GM19452 (cell line): Measurements from ENCODE around the gene MAPK8IP2.
A peak's percentile ranks its signal among the peaks of the same experiment; 100 is the strongest.

Source experiments
- ATAC-seq: cut with Tn5 transposase; IDR thresholded peaks from one replicate; pipeline ENCODE4 v1.9.1; 2021; ENCODE audit not compliant: unreplicated experiment

The MAPK8IP2 gene

DNA sequence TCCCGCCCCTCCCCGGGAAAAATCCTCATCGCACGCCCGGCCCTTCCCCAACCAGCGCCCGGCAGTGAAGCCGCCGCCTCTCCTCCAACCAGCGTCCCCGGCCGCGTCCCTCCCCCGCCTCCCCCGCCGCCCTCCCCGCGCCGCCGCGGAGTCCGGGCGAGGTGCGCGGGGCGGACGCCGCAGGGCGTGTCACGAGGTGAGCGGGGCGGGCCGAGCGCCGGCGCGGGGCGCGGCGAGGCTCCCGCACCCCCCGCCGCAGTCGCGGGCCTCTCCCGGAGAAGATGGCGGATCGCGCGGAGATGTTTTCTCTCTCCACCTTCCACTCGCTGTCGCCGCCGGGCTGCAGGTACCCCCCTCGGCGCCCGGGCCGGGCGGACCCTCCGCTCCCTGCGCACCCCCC lies at the start of gene MAPK8IP2:
Gene MAPK8IP2, plus strand, starts transcription at position 256 of the 400 bp plus-strand sequence. Its CDS starts 26 bp downstream, at position 282.
- no peak for ATAC-seq

DNA sequence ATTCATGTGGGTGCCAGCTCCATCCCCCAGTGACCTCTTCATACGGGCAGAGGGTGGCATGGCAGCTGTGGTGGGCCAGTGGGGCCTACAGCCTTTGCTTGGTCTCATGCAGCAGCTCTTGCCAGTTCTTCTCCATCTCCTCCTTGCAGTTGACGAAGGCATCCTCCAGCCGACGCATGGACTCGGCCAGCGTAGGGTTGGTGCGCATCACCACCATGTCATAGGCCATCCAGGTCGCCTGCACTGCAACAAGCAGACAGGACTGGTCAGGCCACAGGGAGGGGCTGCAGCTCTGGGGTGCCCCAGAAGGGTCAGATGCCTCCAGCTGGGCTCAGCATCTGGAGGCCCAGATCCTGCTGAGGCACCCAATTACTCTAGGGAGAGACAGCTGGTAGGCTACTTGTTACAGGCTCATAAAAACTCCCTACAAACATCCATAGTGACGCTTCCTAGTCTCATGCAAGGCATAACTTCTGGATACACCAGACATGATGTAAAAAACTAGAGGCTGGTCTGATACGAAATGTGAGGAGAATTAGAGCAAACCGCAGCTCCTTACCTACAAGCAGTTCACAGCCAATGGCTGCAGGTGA lies 49.3 kb upstream of the MAPK8IP2 start:
- ATAC-seq, result no peak

DNA sequence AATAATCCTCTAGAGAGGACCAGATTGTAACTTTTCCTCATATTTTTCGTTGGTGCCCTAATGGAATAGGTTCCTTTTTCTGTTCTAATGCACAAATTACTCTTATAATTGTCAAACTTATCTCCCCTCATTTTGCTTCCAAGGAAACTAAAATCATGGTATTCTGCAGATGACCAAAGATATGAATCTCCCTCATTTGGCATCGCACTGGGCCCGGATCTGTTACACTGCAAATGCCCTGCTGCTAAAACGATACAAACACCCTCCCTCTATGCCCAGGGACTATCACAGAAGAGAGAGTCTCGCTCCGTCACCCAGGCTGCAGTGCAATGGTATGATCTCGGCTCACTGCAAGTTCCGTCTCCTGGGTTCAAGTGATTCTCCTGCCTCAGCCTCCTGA lies 47.3 kb upstream of the MAPK8IP2 start:
- no peak for ATAC-seq

DNA sequence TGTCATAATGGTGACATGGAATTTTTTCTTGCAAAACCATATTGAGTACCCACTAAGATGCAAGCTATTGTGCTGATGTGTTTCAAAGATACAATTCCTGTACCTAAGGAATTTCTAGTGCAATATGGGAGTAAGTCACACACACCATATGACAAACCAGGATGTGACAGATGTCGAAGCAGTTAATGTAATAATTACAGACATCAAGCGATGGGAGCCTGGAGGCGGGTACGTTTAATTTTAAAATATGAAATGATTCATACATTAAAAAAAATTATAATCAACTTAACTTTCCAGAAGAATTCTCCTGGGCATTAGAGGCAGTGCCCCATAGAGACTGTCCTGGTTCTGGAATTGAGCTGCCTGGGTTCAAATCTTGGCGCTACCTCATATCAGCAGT lies 43.9 kb upstream of the MAPK8IP2 start:
- no peak for ATAC-seq

DNA sequence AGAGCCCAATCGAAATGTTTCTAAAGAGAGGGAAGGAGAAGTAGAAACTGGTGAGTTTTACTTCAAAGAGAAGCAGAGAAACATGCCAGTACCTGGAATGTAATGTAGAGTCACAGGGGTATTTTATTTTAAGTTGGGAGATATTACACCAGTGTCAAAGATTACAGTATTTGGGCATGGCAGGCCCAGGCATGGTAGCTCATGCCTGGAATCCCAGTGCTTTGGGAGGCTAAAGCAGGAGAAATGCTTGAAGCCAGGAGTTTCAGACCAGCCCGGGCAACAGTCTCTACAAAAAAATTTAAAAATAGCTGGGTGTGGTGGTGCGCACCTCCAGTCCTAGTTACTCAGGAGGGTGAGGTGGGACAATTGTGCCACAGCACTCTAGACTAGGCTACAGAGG lies 40.6 kb upstream of the MAPK8IP2 start:
- ATAC-seq, result no peak

DNA sequence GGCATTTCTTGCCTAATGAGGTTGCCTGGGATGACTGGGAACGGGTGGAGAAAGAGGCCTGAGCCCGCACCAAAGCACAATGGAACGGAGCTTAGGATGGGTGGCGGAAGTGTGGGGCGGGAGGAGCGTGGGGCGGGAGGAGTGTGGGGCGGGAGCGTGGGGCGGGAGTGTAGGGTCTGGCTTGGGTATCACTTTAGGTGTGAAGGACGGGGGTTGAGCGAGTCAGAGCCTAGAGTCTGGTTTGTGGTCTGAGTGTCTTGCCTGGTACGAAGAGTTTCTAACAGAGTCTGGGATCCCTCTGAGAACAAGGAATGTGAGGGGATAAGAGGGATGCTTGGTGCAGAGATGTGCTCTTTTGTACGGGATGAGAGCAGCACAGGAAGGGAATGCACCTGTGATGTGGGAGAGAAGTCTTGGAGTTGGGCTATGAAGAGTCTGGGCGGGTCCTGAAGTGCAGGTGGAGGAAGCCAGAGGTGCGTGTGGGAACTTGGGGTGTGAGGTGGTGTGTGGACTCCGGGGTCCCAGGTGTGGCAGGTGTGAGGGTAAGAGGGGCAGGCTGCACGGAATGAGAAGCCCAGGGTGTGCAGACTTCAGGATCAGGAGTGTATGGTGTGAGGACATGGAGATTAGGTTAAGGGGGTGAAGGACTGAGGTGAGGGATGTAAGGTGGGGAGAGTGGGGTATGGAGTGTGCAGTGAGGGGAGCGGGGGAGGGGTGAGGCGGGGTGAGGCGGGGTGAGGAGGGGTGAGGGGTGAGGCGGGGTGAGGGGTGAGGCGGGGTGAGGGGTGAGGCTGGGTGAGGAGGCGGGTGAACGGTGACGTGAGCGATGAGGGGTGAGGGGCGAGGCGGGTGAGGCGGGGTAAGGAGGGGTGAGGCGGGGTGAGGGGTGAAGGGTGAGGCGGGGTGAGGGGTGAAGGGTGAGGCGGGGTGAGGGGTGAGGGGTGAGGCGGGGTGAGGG lies 38.9 kb upstream of the MAPK8IP2 start:
- no peak for ATAC-seq

DNA sequence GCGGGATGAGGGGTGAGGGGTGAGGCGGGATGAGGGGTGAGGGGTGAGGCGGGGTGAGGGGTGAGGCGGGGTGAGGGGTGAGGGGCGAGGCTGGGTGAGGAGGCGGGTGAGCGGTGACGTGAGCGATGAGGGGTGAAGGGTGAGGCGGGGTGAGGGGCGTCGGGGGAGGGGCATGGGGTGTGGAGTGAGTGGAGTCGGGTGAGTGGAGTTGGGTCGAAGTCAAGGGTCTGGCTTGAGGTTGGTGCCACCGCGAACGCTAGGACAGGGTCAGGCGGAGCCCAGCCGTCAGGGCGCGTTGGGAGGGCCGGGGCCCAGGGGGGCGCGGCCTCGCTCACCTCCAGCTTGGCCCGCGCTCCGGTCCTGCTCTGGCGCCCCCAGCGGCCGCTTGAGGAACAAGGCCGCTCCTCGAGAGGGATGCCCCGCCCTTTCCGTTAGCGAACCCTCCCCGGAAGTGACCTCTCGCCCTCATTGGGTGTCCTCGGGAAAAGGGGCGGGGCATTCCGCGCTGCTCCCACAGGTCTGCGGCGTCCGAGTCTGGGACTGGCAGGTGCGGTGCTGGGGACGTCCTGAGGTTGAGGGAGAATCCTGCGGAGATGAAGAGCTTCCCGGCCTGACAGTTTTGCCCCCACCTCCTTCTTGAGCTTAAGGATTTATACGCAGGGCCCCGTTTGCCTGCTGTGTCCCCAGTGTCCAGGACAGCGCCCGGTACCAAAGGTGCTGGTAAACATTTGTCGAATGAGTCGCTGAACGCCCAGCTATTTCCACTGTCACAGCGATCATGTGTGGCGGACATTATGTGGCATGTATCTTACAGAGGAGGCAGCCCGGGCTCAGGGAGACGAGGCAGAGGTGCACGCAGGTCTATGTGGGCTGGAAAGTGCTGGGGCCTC lies 37.8 kb upstream of the MAPK8IP2 start, which contains the start of gene SYCE3:
Gene SYCE3, minus strand, starts transcription at position 397 of the 890 bp plus-strand sequence. CDS start 6,514 bp downstream, outside the sequence.
- ATAC-seq, result peak; percentile 93

DNA sequence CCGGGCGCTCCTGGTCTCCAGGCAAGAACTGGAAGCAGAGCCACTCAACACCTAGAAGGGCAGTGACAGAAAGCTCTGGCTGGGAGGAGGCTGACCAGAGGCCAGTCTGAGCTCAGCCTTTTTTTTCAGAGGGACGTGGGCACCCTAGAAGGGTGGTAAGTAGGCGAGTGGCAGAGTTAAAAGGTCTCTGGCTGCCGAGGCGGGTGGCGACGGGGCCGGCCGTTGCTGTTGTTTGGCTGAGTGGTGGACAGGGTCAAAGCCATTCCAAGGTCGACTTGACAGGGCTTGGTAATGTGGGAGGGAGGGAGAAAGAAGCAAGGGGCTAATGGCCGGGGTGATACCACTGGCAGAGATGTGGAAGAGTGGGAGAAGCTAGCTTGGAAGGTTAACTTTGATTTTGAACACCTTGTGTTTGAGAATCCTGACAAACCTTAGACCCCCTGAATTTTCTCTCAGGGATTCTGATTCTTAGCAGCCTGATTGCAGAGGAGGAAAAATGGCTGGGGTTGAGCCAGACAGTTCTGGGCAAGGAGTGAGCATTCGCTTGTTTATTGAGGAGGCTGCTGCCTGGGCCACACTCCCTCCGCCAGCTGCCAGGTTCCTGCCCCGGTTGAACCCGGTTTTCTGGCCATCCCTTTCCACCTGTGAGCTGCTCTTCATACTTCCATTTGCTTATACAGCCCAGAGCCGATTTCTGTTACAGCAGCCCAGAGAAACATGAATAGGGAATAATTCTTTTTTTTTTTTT lies 37.0 kb upstream of the MAPK8IP2 start:
- no peak for ATAC-seq

DNA sequence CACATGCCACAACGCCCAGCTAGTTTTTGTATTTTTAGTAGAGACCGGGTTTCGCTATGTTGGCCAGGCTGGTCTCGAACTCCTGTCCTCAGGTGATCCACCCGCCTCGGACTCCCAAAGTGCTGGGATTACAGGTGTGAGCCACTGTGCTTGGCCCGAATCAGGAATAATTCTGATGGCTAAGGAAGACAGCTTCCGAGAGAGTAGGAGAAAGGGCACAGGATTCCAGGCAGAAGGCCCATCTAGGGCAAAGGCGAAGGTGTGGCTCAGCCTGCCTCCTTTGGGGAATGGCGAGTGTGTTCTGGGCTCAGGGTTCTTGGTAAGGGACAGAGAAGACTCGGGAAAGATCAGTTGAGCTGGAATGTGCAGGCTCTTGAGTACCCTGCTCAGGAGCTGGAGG lies 36.3 kb upstream of the MAPK8IP2 start:
- ATAC-seq, result no peak

DNA sequence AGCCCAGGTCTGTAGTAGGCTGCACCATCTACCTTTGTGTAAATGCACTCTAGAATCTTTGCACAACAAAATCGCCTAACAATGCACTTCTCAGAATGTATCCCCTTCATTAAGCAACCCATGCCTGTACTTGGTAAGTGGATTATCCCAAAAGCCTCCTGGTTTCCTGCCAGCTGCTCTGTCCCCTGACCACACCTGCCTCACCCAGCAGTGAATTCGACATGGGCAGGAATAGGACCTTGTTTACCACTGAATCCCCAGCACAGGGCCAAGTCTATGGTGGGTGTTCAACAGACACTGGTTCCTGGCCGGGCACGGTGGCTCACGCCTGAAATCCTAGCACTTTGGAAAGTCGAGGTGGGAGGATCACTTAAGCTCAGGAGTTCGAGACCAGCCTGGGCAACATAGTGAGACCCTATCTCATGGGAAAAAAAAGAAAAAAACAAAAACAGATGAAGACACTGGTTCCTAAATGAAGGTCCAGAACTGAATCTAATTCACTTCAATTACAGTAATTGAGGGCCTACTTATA lies 32.8 kb upstream of the MAPK8IP2 start:
- no peak for ATAC-seq

DNA sequence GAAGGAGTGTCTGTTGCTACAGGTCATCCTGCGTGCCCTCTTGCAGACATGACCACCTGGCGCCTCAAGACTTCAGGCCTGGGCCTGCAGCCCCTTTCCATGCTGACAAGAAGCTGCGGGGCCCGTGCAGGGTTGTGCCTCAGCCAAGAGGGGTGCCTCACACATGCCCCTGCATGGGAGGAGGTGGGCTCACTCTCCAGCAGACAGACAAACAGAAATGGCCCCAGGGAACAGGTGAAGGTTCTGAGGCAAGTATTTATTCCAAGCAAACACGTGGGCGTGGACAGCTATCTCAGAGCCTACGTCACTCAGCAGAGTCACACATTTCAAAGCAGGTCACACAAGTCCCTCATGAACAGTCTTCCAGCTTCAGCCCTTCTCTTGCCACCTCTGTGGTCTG lies 32.0 kb upstream of the MAPK8IP2 start:
- ATAC-seq, result no peak

DNA sequence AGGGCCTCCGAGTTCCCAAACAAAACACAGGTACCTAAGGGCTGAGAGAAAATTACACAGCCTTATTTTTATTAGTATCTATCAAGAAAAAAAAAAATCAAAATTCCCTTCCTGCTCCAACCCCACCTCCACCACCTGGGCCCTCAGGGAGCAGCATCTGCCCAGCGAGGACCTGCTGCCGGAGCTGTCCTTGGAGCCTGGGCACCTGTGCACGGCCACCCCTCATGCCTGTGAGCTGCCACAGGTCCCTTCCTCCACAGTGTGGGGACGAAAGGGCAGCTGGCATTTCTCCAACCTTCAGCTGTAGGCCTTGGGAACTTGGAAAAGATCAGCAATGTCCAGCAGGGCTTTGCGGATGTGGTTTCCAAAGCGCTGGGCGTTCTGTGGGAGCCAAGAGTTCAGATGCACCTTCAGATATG lies 31.5 kb upstream of the MAPK8IP2 start:
- ATAC-seq, result no peak

DNA sequence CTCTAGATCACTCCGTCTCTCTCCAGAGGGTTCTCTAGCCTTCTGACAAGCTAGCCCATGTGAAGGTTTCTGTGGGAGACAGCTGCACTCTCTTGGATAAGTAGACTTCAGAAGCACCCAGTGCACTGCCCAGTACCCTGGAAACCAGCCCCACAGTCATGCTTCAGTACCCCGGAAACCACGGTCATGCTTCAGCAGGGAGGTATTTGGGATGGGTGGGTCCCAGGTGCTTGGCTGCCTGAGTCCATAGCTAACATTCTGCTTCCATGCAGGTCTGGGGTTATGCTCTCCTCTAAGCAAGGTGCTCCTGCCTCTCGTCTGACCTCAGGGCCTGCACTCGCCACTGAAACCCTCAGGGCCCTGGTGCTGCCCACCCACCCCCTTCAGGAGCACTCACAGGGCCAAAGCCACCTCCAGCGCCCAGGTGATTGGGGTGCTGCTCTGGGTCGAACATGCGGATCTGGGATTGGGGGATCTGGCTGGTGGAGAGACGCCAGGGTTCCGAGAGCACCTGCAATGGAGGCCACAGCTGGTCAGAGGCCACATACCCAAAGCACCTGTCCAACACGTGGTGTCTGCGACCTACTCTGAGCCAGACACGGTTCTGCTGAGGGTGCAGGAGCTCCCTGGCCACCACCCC lies 30.6 kb upstream of the MAPK8IP2 start:
- no peak for ATAC-seq

DNA sequence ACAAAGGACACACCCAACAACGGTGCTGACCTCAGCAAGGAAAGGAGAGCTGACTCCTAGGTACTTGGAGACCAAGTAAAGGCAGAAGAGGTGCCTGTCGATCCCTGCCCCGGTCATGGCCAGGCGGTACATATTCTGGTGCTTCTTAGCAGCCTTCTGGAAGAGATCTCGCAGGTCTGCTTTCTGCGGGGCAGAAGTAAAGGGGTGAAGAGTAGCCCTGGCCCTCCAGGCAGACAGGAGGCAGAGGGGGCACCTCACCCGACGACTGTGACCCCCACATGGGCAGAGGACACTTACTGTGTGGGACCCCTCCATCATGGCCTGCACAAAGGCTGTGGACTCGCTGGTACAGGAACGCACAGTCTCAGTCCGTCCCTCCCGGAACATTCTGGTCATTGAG lies 29.7 kb upstream of the MAPK8IP2 start:
- no peak for ATAC-seq

DNA sequence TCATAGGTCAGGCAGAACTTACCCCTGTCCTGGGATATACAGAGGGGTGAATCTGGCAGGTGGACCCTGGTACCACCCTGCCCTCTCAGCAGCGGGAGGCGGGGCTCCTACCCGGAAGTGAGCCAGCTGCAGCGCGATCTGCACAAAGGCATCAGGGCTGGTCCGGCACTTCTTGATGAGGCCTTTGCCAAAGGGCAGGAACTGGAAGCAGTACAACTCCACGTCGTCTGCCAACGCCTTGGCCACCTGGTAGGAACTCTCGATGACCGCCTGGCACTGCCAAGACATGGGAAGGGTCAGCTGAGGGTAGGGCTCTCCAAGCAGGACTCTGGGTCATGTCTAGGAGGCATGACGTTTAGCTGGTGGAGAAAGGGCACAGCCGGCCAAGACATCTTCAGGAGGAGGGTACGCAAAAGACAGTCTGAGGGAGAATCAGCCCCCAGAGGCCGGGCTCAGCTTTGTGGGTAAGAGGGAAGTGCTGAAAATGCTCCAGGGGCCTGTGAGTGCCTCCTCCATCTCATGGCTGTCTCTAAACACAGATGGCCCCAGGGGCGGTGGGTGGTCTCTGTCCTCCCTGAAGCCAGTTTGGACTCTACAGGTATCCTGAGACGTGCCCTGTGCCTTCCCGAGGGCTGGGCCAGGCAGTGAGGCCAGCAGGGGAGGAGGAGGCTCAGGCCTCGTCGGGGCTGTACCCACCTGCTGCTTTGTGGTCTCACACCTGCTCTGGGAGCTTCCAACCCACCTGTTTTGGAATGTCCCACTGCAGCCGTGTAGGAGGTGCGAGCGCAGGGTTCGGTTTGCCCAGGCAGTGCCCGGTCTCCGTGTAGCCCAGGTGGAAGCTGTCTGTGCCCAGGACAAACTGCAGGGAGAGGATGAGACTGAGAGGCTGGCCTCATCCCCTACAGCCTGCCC lies 29.1 kb upstream of the MAPK8IP2 start:
- ATAC-seq, result no peak

DNA sequence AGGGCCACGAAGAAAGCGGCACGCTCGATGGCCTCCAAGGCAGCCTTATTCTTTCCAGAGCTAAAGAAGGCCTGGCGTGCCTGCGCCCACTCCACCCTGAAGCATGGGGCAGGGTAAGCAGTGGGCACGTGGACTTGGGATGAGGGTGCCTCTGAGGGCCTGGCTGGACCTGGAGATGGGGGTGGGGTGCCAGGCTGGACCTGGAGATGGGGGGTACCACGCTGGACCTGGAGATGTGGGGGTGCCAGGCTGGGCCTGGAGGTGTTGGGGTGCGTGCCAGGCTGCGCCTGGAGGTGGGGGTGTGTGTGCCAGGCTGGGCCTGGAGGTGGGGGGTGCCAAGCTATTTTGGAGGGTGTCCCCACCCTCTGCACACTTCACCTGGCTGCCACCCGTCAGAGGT lies 27.6 kb upstream of the MAPK8IP2 start:
- ATAC-seq, result no peak

DNA sequence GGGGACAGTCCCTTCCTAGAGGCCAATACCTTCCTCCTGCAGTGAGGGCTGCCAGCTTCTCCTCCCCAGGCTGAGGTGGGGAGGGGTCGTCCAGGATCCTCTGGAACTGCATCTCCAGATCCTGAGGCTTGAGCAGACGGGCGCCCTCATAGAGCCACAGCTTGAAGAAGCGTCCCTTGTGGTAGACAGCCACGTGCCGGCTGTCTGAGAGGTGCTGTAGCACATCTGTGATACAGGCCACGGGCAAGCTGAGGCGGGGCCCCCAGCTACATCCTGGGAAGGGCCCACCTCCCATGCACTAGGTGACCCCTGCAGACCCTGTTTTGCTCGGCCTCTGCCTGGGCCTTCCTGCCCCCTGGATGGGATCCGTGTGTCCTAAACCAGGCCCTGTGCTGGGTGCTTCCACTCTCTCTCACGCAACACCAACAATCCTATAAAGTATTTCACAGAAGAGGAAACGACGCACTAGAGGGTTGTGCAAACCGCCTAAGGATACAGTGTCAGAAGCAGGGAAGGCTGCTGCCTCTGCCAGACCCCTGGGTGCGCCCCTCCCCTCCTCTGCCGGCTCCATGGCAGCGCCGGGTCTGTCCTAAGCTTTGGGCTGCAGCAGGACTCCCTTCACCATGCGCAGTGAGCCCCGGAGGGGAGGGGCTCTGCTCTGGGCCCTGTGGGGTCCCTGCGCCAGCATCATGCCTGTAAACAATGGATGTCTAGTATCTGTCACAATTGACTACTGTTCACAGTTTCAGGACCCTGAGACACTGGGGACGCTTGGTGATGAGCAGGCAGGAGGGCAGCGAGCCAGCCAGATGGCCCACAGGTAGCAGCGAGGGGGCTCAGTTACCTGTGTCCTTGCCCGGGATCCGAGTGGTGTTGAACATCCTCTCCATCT lies 26.9 kb upstream of the MAPK8IP2 start:
- no peak for ATAC-seq

DNA sequence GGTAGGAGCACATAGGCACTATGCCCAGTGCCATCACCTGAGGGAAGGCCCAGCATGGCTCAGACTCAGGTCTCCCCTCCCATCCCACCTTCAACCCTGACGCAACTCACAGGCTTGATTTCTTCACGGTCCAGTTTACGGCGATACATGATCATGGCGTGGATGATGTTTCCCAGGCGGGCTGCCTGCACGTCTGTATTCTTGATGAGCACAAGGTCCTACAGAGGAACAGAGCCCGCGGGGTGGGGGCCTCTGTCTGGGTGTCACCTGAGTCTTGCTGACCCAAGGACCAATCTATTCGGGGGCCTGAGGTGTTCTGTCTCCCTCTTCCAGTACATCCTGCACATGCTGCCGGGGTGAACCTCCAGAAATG lies 26.2 kb upstream of the MAPK8IP2 start:
- ATAC-seq, result no peak
